ENCODE data around the gene RPL7A.

RPL7A gene

GRCh38 chr9:133335924-133336811 is 11.8 kb upstream of the RPL7A start, which contains the start of gene SURF6:
Gene SURF6 (minus strand): TSS chr9:133336188. CDS start chr9:133336132, 56 bp downstream.
- peak within 1 kb of the TSS; percentile 96 for H3K27ac ChIP-seq (replicated peaks)
- H3K27me3 ChIP-seq (ENCODE audit: insufficient read depth, poor library complexity, severe bottlenecking): no peaks in the 10 kb centered on the region
- peak; percentile 91 to 94 for DNase-seq (ENCODE audit: low read depth in 1 of 2, low spot score in 1 of 2)
- peak; percentile 89 for TF ChIP-seq GABPA (IDR thresholded peaks at IDR 0.05; ENCODE audit: low read depth)
- TF ChIP-seq CTCF (IDR thresholded peaks at IDR 0.05; ENCODE audit: insufficient read depth, low read length): no peak
- TF ChIP-seq, protein P1, sequence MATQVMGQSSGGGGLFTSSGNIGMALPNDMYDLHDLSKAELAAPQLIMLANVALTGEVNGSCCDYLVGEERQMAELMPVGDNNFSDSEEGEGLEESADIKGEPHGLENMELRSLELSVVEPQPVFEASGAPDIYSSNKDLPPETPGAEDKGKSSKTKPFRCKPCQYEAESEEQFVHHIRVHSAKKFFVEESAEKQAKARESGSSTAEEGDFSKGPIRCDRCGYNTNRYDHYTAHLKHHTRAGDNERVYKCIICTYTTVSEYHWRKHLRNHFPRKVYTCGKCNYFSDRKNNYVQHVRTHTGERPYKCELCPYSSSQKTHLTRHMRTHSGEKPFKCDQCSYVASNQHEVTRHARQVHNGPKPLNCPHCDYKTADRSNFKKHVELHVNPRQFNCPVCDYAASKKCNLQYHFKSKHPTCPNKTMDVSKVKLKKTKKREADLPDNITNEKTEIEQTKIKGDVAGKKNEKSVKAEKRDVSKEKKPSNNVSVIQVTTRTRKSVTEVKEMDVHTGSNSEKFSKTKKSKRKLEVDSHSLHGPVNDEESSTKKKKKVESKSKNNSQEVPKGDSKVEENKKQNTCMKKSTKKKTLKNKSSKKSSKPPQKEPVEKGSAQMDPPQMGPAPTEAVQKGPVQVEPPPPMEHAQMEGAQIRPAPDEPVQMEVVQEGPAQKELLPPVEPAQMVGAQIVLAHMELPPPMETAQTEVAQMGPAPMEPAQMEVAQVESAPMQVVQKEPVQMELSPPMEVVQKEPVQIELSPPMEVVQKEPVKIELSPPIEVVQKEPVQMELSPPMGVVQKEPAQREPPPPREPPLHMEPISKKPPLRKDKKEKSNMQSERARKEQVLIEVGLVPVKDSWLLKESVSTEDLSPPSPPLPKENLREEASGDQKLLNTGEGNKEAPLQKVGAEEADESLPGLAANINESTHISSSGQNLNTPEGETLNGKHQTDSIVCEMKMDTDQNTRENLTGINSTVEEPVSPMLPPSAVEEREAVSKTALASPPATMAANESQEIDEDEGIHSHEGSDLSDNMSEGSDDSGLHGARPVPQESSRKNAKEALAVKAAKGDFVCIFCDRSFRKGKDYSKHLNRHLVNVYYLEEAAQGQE (IDR thresholded peaks at IDR 0.05; ENCODE audit: insufficient replicate concordance, low read depth): peak; percentile 29
- no peak for TF ChIP-seq SPI1 (IDR thresholded peaks at IDR 0.05; ENCODE audit: borderline replicate concordance, low read depth)
- peak; percentile 97 for TF ChIP-seq POLR2AphosphoS5 (IDR thresholded peaks at IDR 0.05; ENCODE audit: low read depth)
- peak within 1 kb of the TSS; percentile 85 for H3K4me3 ChIP-seq (replicated peaks; ENCODE audit: insufficient read depth, low read length)

GRCh38 chr9:133339641-133340040 is 8.4 kb upstream of the RPL7A start:
- H3K4me3 ChIP-seq (replicated peaks; ENCODE audit: insufficient read depth, low read length): no peak overlapping the region
- no peak for TF ChIP-seq POLR2AphosphoS5 (IDR thresholded peaks at IDR 0.05; ENCODE audit: low read depth)
- no peak for TF ChIP-seq SPI1 (IDR thresholded peaks at IDR 0.05; ENCODE audit: borderline replicate concordance, low read depth)
- no peak for TF ChIP-seq GABPA (IDR thresholded peaks at IDR 0.05; ENCODE audit: low read depth)
- H3K27ac ChIP-seq (replicated peaks): peak overlapping the region; percentile 56
- H3K27me3 ChIP-seq (ENCODE audit: insufficient read depth, poor library complexity, severe bottlenecking): no peaks in the 10 kb centered on the region
- DNase-seq (ENCODE audit: low read depth in 1 of 2, low spot score in 1 of 2): no peak

DNA sequence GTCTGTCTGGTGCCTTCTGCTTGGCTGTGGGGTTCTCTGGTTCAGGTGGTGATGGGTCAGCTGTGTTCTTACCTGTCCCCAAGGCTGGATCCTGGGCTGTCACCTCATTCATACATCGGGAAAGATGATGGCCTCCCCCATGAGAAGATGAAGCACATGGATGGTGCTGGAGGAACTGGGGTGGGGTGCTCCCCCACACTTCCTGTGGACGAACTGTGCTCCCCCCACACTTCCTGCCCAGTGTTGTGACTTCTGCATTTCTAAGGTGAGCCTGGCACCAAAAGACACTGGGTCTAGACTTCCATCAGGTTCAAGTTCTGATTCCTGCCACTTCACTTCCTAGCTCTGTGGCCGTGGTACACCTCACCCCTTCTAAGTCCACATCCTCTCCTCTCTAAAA is 7.8 kb upstream of the RPL7A start:
- Histone ChIP-seq H3K4me3 (replicated peaks; ENCODE audit: insufficient read depth, low read length) (no peak overlapping the region), H3K27me3 (ENCODE audit: insufficient read depth, poor library complexity, severe bottlenecking) (no peaks in the 10 kb centered on the region), H3K27ac (replicated peaks) (peak overlapping the region; percentile 56)
- DNase-seq (ENCODE audit: low read depth in 1 of 2, low spot score in 1 of 2): peak in 1 of 2 experiments; percentile 71
- TF ChIP-seq GABPA (IDR thresholded peaks at IDR 0.05; ENCODE audit: low read depth): peak; percentile 93
- TF ChIP-seq, protein P1 (IDR thresholded peaks at IDR 0.05; ENCODE audit: insufficient replicate concordance, low read depth): no peak
- peak; percentile 62; the same call in 1 of the 2 replicates for TF ChIP-seq POLR2AphosphoS5 (IDR thresholded peaks at IDR 0.05; ENCODE audit: low read depth)
- peak; percentile 85 for TF ChIP-seq SPI1 (IDR thresholded peaks at IDR 0.05; ENCODE audit: borderline replicate concordance, low read depth)
- no peak for TF ChIP-seq CTCF (IDR thresholded peaks at IDR 0.05; ENCODE audit: insufficient read depth, low read length)

GRCh38 chr9:133340916-133341315 is 7.1 kb upstream of the RPL7A start:
- Histone ChIP-seq H3K27ac (replicated peaks) (peak overlapping the region; percentile 56), H3K4me3 (replicated peaks; ENCODE audit: insufficient read depth, low read length) (no peak overlapping the region), H3K27me3 (ENCODE audit: insufficient read depth, poor library complexity, severe bottlenecking) (no peaks in the 10 kb centered on the region)
- no peak for DNase-seq (ENCODE audit: low read depth in 1 of 2, low spot score in 1 of 2)
- TF ChIP-seq SPI1 (IDR thresholded peaks at IDR 0.05; ENCODE audit: borderline replicate concordance, low read depth): no peak
- TF ChIP-seq, protein P1 (IDR thresholded peaks at IDR 0.05; ENCODE audit: insufficient replicate concordance, low read depth): no peak
- no peak for TF ChIP-seq CTCF (IDR thresholded peaks at IDR 0.05; ENCODE audit: insufficient read depth, low read length)
- no peak for TF ChIP-seq GABPA (IDR thresholded peaks at IDR 0.05; ENCODE audit: low read depth)
- no peak for TF ChIP-seq POLR2AphosphoS5 (IDR thresholded peaks at IDR 0.05; ENCODE audit: low read depth)
